ENCODE results near the gene MLLT3.
"Not testable (repeated sequence)": the region's sequence is repeated elsewhere in the genome, so short reads cannot be mapped to it uniquely, and the experiment has no call there.

MLLT3 gene

GRCh38 chr9:20598367-20598766 lies 23.9 kb downstream of the MLLT3 start:
- Histone ChIP-seq H3K27me3 (ENCODE audit: control insufficient read depth, insufficient read depth, low read length) (no peaks in the 10 kb centered on the region), H3K9me3 (ENCODE audit: control insufficient read depth, insufficient read depth, low read length) (no peaks in the 10 kb centered on the region), H3K4me1 (ENCODE audit: control insufficient read depth, insufficient read depth, low read length) (no peaks in the 10 kb centered on the region), H3K27ac (ENCODE audit: low read length) (no peak overlapping the region), H3K4me3 (ENCODE audit: low read length) (no peak overlapping the region), H3K36me3 (ENCODE audit: control insufficient read depth, insufficient read depth, low read length) (no peaks in the 10 kb centered on the region)
- DNase-seq (ENCODE audit: low read depth, low spot score): no peak
- WGBS (ENCODE audit: insufficient coverage, insufficient read length): 100% methylated on average over 1 of the region's 1 CpG

GRCh38 chr9:20597862-20598261 lies 24.4 kb downstream of the MLLT3 start:
- Histone ChIP-seq H3K4me3 (ENCODE audit: low read length) (no peak overlapping the region), H3K4me1 (ENCODE audit: control insufficient read depth, insufficient read depth, low read length) (no peaks in the 10 kb centered on the region)

GRCh38 chr9:20594608-20595007 lies 27.7 kb downstream of the MLLT3 start:
- WGBS (ENCODE audit: insufficient coverage, insufficient read length): no CpG with 5 or more reads among the region's 3 CpGs
- Histone ChIP-seq H3K9me3 (ENCODE audit: control insufficient read depth, insufficient read depth, low read length) (no peaks in the 10 kb centered on the region), H3K4me1 (ENCODE audit: control insufficient read depth, insufficient read depth, low read length) (no peaks in the 10 kb centered on the region), H3K36me3 (ENCODE audit: control insufficient read depth, insufficient read depth, low read length) (no peaks in the 10 kb centered on the region), H3K27ac (ENCODE audit: low read length) (no peak overlapping the region), H3K4me3 (ENCODE audit: low read length) (no peak overlapping the region), H3K27me3 (ENCODE audit: control insufficient read depth, insufficient read depth, low read length) (no peaks in the 10 kb centered on the region)
- DNase-seq (ENCODE audit: low read depth, low spot score): no peak

More at GRCh38 chr9:20597862-20598261, 24.4 kb downstream of the MLLT3 start:
- DNase-seq (ENCODE audit: low read depth, low spot score): no peak
- no peak overlapping the region for H3K27ac ChIP-seq (ENCODE audit: low read length)
- H3K36me3 ChIP-seq (ENCODE audit: control insufficient read depth, insufficient read depth, low read length): no peaks in the 10 kb centered on the region
- H3K9me3 ChIP-seq (ENCODE audit: control insufficient read depth, insufficient read depth, low read length): no peaks in the 10 kb centered on the region
- no peaks in the 10 kb centered on the region for H3K27me3 ChIP-seq (ENCODE audit: control insufficient read depth, insufficient read depth, low read length)

- Histone ChIP-seq H3K36me3 (ENCODE audit: control insufficient read depth, insufficient read depth, low read length) (no peaks in the 10 kb centered on the region), H3K9me3 (ENCODE audit: control insufficient read depth, insufficient read depth, low read length) (no peaks in the 10 kb centered on the region), H3K27me3 (ENCODE audit: control insufficient read depth, insufficient read depth, low read length) (no peaks in the 10 kb centered on the region), H3K27ac (ENCODE audit: low read length) (no peak overlapping the region), H3K4me1 (ENCODE audit: control insufficient read depth, insufficient read depth, low read length) (no peaks in the 10 kb centered on the region), H3K4me3 (ENCODE audit: low read length) (no peak overlapping the region)
- WGBS (ENCODE audit: insufficient coverage, insufficient read length): no CpG with 5 or more reads among the region's 2 CpGs
- no peak for DNase-seq (ENCODE audit: low read depth, low spot score)
Observed at GRCh38 chr9:20593537-20593936, 28.8 kb downstream of the MLLT3 start.

- Histone ChIP-seq H3K27ac (ENCODE audit: low read length) (no peak overlapping the region), H3K9me3 (ENCODE audit: control insufficient read depth, insufficient read depth, low read length) (no peaks in the 10 kb centered on the region), H3K4me1 (ENCODE audit: control insufficient read depth, insufficient read depth, low read length) (no peaks in the 10 kb centered on the region), H3K4me3 (ENCODE audit: low read length) (no peak overlapping the region), H3K27me3 (ENCODE audit: control insufficient read depth, insufficient read depth, low read length) (no peaks in the 10 kb centered on the region), H3K36me3 (ENCODE audit: control insufficient read depth, insufficient read depth, low read length) (no peaks in the 10 kb centered on the region)
- no peak for DNase-seq (ENCODE audit: low read depth, low spot score)
- no CpG with 5 or more reads among the region's 5 CpGs for WGBS (ENCODE audit: insufficient coverage, insufficient read length)
Observed at GRCh38 chr9:20593105-20593504, 29.2 kb downstream of the MLLT3 start.

- no CpG with 5 or more reads among the region's 1 CpG for WGBS (ENCODE audit: insufficient coverage, insufficient read length)
- no peaks in the 10 kb centered on the region for H3K36me3 ChIP-seq (ENCODE audit: control insufficient read depth, insufficient read depth, low read length)
- H3K27ac ChIP-seq (ENCODE audit: low read length): no peak overlapping the region
- H3K27me3 ChIP-seq (ENCODE audit: control insufficient read depth, insufficient read depth, low read length): no peaks in the 10 kb centered on the region
- DNase-seq (ENCODE audit: low read depth, low spot score): no peak
- H3K9me3 ChIP-seq (ENCODE audit: control insufficient read depth, insufficient read depth, low read length): no peaks in the 10 kb centered on the region
- no peaks in the 10 kb centered on the region for H3K4me1 ChIP-seq (ENCODE audit: control insufficient read depth, insufficient read depth, low read length)
- no peak overlapping the region for H3K4me3 ChIP-seq (ENCODE audit: low read length)
Observed at GRCh38 chr9:20592673-20593072, 29.6 kb downstream of the MLLT3 start.

- Histone ChIP-seq H3K9me3 (ENCODE audit: control insufficient read depth, insufficient read depth, low read length) (no peaks in the 10 kb centered on the region), H3K36me3 (ENCODE audit: control insufficient read depth, insufficient read depth, low read length) (no peaks in the 10 kb centered on the region), H3K27ac (ENCODE audit: low read length) (no peak overlapping the region), H3K27me3 (ENCODE audit: control insufficient read depth, insufficient read depth, low read length) (no peaks in the 10 kb centered on the region), H3K4me3 (ENCODE audit: low read length) (no peak overlapping the region), H3K4me1 (ENCODE audit: control insufficient read depth, insufficient read depth, low read length) (no peaks in the 10 kb centered on the region)
- WGBS (ENCODE audit: insufficient coverage, insufficient read length): no CpG with 5 or more reads among the region's 4 CpGs
- no peak for DNase-seq (ENCODE audit: low read depth, low spot score)
Observed at GRCh38 chr9:20591223-20591622, 31.1 kb downstream of the MLLT3 start.

- no peak overlapping the region for H3K27ac ChIP-seq (ENCODE audit: low read length)
- H3K36me3 ChIP-seq (ENCODE audit: control insufficient read depth, insufficient read depth, low read length): no peaks in the 10 kb centered on the region
- no CpG with 5 or more reads among the region's 7 CpGs for WGBS (ENCODE audit: insufficient coverage, insufficient read length)
- H3K4me1 ChIP-seq (ENCODE audit: control insufficient read depth, insufficient read depth, low read length): no peaks in the 10 kb centered on the region
- DNase-seq (ENCODE audit: low read depth, low spot score): no peak
- no peak overlapping the region for H3K4me3 ChIP-seq (ENCODE audit: low read length)
- H3K9me3 ChIP-seq (ENCODE audit: control insufficient read depth, insufficient read depth, low read length): no peaks in the 10 kb centered on the region
- no peaks in the 10 kb centered on the region; the same call in 1 of the 2 replicates for H3K27me3 ChIP-seq (ENCODE audit: control insufficient read depth, insufficient read depth, low read length)
Observed at GRCh38 chr9:20584968-20585643, 37.2 kb downstream of the MLLT3 start.

GRCh38 chr9:20583088-20583487 lies 39.2 kb downstream of the MLLT3 start:
- DNase-seq (ENCODE audit: low read depth, low spot score); H3K9me3 ChIP-seq (ENCODE audit: control insufficient read depth, insufficient read depth, low read length); H3K27me3 ChIP-seq (ENCODE audit: control insufficient read depth, insufficient read depth, low read length); H3K4me3 ChIP-seq (ENCODE audit: low read length); H3K27ac ChIP-seq (ENCODE audit: low read length); H3K4me1 ChIP-seq (ENCODE audit: control insufficient read depth, insufficient read depth, low read length); H3K36me3 ChIP-seq (ENCODE audit: control insufficient read depth, insufficient read depth, low read length): not testable (repeated sequence)
- no CpG with 5 or more reads among the region's 4 CpGs for WGBS (ENCODE audit: insufficient coverage, insufficient read length)

- no CpG with 5 or more reads among the region's 3 CpGs for WGBS (ENCODE audit: insufficient coverage, insufficient read length)
- no peaks in the 10 kb centered on the region for H3K36me3 ChIP-seq (ENCODE audit: control insufficient read depth, insufficient read depth, low read length)
- no peak overlapping the region for H3K4me3 ChIP-seq (ENCODE audit: low read length)
- H3K27me3 ChIP-seq (ENCODE audit: control insufficient read depth, insufficient read depth, low read length): no peaks in the 10 kb centered on the region; the same call in 1 of the 2 replicates
- DNase-seq (ENCODE audit: low read depth, low spot score): no peak
- no peaks in the 10 kb centered on the region for H3K9me3 ChIP-seq (ENCODE audit: control insufficient read depth, insufficient read depth, low read length)
- no peak overlapping the region for H3K27ac ChIP-seq (ENCODE audit: low read length)
- H3K4me1 ChIP-seq (ENCODE audit: control insufficient read depth, insufficient read depth, low read length): no peaks in the 10 kb centered on the region
Observed at GRCh38 chr9:20582150-20582549, 40.1 kb downstream of the MLLT3 start.

- H3K36me3 ChIP-seq (ENCODE audit: control insufficient read depth, insufficient read depth, low read length): no peaks in the 10 kb centered on the region
- H3K9me3 ChIP-seq (ENCODE audit: control insufficient read depth, insufficient read depth, low read length): no peaks in the 10 kb centered on the region
- H3K27ac ChIP-seq (ENCODE audit: low read length): no peak overlapping the region
- H3K4me1 ChIP-seq (ENCODE audit: control insufficient read depth, insufficient read depth, low read length): no peaks in the 10 kb centered on the region
- H3K27me3 ChIP-seq (ENCODE audit: control insufficient read depth, insufficient read depth, low read length): no peaks in the 10 kb centered on the region; the same call in 1 of the 2 replicates
- no peak overlapping the region for H3K4me3 ChIP-seq (ENCODE audit: low read length)
- DNase-seq (ENCODE audit: low read depth, low spot score): no peak
- WGBS (ENCODE audit: insufficient coverage, insufficient read length): no CpG with 5 or more reads among the region's 2 CpGs
Observed at GRCh38 chr9:20580673-20581072, 41.6 kb downstream of the MLLT3 start.

All from iPS DF 6.9 (cell line).